K562 (cell line): ENCODE results near the gene KRT16. TPM values are rescaled to one million over a fixed set of nuclear protein-coding genes. Genes with fewer than 3 reads are reported as not detected.
A peak's percentile ranks its signal among the peaks of the same experiment; 100 is the strongest.

Experiments
- ATAC-seq: fragments of 200-7000 bp; cut with Tn5 transposase; 3 replicates; pipeline ENCODE4 v1.9.1; 2020; ENCODE audit warnings: moderate library complexity
- BruUV-seq: library from RNA; stranded (reverse); fragments of 400-500 nt; replicated peaks from 2 replicates; lab custom pipeline; 2021; lab: Mats Ljungman, UMichigan
- CTCF ChIA-PET: fragments of 300-600 bp; formaldehyde crosslinking; extraction: SDS; loops from one replicate; lab custom pipeline; 2021; ENCODE audit warnings: low intra/inter-chr PET ratio; lab: Yijun Ruan, JAX
- POLR2A ChIA-PET: fragments of 300-600, 350-650 bp; sonication (Branson Sonifier 250); formaldehyde crosslinking; extraction: SDS; loops from one replicate; lab custom pipeline; 2021; ENCODE audit warnings: antibody characterized with exemption, inconsistent platforms; lab: Yijun Ruan, JAX
- DNase-seq, 4 experiments: peaks; one replicate each; pipeline versions ENCODE4 v3.0.0 to v3.0.0-alpha.2; 2011 to 2018; ENCODE audit warnings: low spot score in 3 of 4, mixed read lengths in 3 of 4; ENCODE audit errors: extremely low read depth in 1 of 4
- FAIRE-seq: peaks from 2 replicates; lab custom pipeline; 2011; peaks lifted over from hg19 to GRCh38; lab: Jason Lieb, UNC
- H2AFZ ChIP-seq: 2 replicates; pipeline ENCODE4 v1.6.0; 2011; ENCODE audit warnings: low read depth, low read length, control low read depth, inconsistent platforms
- H3K27ac ChIP-seq: fragments of 200-600 bp; 3 replicates; pipeline ENCODE4 v1.8.0; 2011; ENCODE audit warnings: low read depth, mild to moderate bottlenecking, control low read depth, inconsistent platforms, low read length, moderate library complexity, mixed read lengths; ENCODE audit errors: extremely low read depth
- H3K27me3 ChIP-seq, 2 experiments: fragments of 300-600 bp in 1 of 2; 2 replicates in 1 of 2; 3 replicates in 1 of 2; pipeline versions ENCODE4 v1.6.0 to v1.8.0; 2011; ENCODE audit warnings: inconsistent platforms in 2 of 2, low read length in 2 of 2, mild to moderate bottlenecking in 1 of 2, mixed read lengths in 1 of 2, moderate library complexity in 1 of 2; ENCODE audit not compliant: control insufficient read depth in 2 of 2, insufficient read depth in 2 of 2
- H3K36me3 ChIP-seq: fragments of 300-600 bp; 3 replicates; pipeline ENCODE4 v1.8.0; 2011; ENCODE audit warnings: mild to moderate bottlenecking, low read length, inconsistent platforms; ENCODE audit not compliant: control insufficient read depth, insufficient read depth
- H3K4me1 ChIP-seq, 2 experiments: fragments of 200-600 bp in 1 of 2; replicated peaks in 1 of 2; 2 replicates in 1 of 2; 3 replicates in 1 of 2; pipeline versions ENCODE4 v1.5.1 to v1.8.0; 2011; ENCODE audit warnings: inconsistent platforms in 2 of 2, low read length in 2 of 2, mild to moderate bottlenecking in 1 of 2, mixed read lengths in 1 of 2, moderate library complexity in 1 of 2; ENCODE audit not compliant: control insufficient read depth in 2 of 2, insufficient read depth in 2 of 2
- H3K4me2 ChIP-seq: 2 replicates; pipeline ENCODE4 v1.6.1; 2011; ENCODE audit warnings: low read length, control low read depth, inconsistent platforms, mixed read lengths; ENCODE audit not compliant: insufficient read depth
- H3K4me3 ChIP-seq: fragments of 200-600 bp; sonication (generic), shearing (Covaris generic); 2 replicates; pipeline ENCODE4 v1.5.1; 2016; ENCODE audit warnings: control low read depth, inconsistent platforms
- H3K79me2 ChIP-seq: fragments of 200-600 bp; 3 replicates; pipeline ENCODE4 v1.8.0; 2011; ENCODE audit warnings: low read length, inconsistent platforms; ENCODE audit not compliant: control insufficient read depth, insufficient read depth
- H3K9ac ChIP-seq, 2 experiments: 2 replicates each; pipeline versions ENCODE4 v1.6.0 to v1.6.1; 2011; ENCODE audit warnings: low read depth in 2 of 2, low read length in 2 of 2, control low read depth in 1 of 2, inconsistent platforms in 1 of 2, mild to moderate bottlenecking in 1 of 2, mixed read lengths in 1 of 2; ENCODE audit not compliant: insufficient read depth in 1 of 2
- H3K9me1 ChIP-seq: one replicate; pipeline ENCODE4 v1.6.0; 2011; ENCODE audit warnings: inconsistent platforms, mild to moderate bottlenecking, low read length, moderate library complexity; ENCODE audit not compliant: control insufficient read depth, insufficient read depth
- H3K9me3 ChIP-seq: replicated peaks from 2 replicates; pipeline ENCODE4 v1.5.1; 2011; ENCODE audit warnings: low read depth, low read length, inconsistent platforms; ENCODE audit not compliant: control insufficient read depth, insufficient read depth
- H4K20me1 ChIP-seq: replicated peaks from 2 replicates; pipeline ENCODE4 v1.6.1; 2011; ENCODE audit warnings: low read length, inconsistent platforms, mixed read lengths; ENCODE audit not compliant: control insufficient read depth, insufficient read depth
- BDP1 ChIP-seq: IDR thresholded peaks from 3 replicates; pipeline ENCODE4 v1.6.1; 2011; ENCODE audit not compliant: insufficient read length, insufficient read depth
- DIDO1 ChIP-seq: fragments of 450-650 bp; IDR thresholded peaks from 2 replicates; pipeline ENCODE4 v1.6.1; 2016; ENCODE audit warnings: low read depth, missing biosample characterization, missing genetic modification characterization
- E2F1 ChIP-seq: sonication (generic); formaldehyde crosslinking; IDR thresholded peaks from 2 replicates; pipeline ENCODE4 v1.8.1; 2023; ENCODE audit warnings: mild to moderate bottlenecking, missing genetic modification reagents, moderate library complexity
- HDGF ChIP-seq: fragments of 450-650 bp; IDR thresholded peaks from 2 replicates; pipeline ENCODE4 v1.6.1; 2016
- LEF1 ChIP-seq: fragments of 450-650 bp; IDR thresholded peaks from 2 replicates; pipeline ENCODE4 v1.6.1; 2016; ENCODE audit warnings: mild to moderate bottlenecking
- MAFK ChIP-seq: IDR thresholded peaks from 2 replicates; pipeline ENCODE4 v1.6.1; 2011; ENCODE audit warnings: low read length, improper control_type of control experiment
- MCM7 ChIP-seq, 2 experiments: fragments of 450-650 bp; IDR thresholded peaks; 2 replicates each; pipeline ENCODE4 v1.6.1; 2016 to 2018
- NFIC ChIP-seq: fragments of 450-650 bp; IDR thresholded peaks from 2 replicates; pipeline ENCODE4 v1.6.1; 2017; ENCODE audit warnings: mild to moderate bottlenecking, inconsistent platforms
- POLR2AphosphoS5 ChIP-seq: IDR thresholded peaks from 2 replicates; pipeline ENCODE4 v1.6.1; 2011; ENCODE audit warnings: mild to moderate bottlenecking, low read depth, low read length, moderate library complexity; ENCODE audit not compliant: control insufficient read depth, insufficient read depth
- RBM25 ChIP-seq: fragments of 200-400 bp; formaldehyde crosslinking; IDR thresholded peaks from 2 replicates; pipeline ENCODE4 v1.6.1; 2018; ENCODE audit warnings: low read length, low read depth, moderate library complexity; ENCODE audit not compliant: severe bottlenecking
- SOX6 ChIP-seq: fragments of 450-650 bp; IDR thresholded peaks from 2 replicates; pipeline ENCODE4 v1.6.1; 2014; ENCODE audit warnings: mild to moderate bottlenecking
- SRSF7 ChIP-seq: fragments of 200-400 bp; formaldehyde crosslinking; optimal IDR thresholded peaks from 2 replicates; pipeline ENCODE3; 2017; ENCODE audit warnings: mild to moderate bottlenecking, low read depth, low read length
- THAP12 ChIP-seq: fragments of 250-450 bp; sonication (Bioruptor Pico); IDR thresholded peaks from 2 replicates; pipeline ENCODE4 v1.9.0; 2021; ENCODE audit warnings: mild to moderate bottlenecking, inconsistent platforms
- ZNF282 ChIP-seq: sonication (generic); formaldehyde crosslinking; IDR thresholded peaks from 2 replicates; pipeline ENCODE4 v1.8.1; 2023; ENCODE audit warnings: missing genetic modification reagents
- ZNF3 ChIP-seq: fragments of 250-450 bp; sonication (Bioruptor Pico); IDR thresholded peaks from 2 replicates; pipeline ENCODE4 v1.5.0; 2021; ENCODE audit warnings: mild to moderate bottlenecking, moderate library complexity
- ZNF507 ChIP-seq: conservative IDR thresholded peaks from 2 replicates; pipeline ENCODE4 v1.6.1; 2017; ENCODE audit warnings: missing genetic modification characterization, missing compliant biosample characterization
- WGBS: fragments of 100-300 bp; shearing (Covaris generic); methylation state at CpG from one replicate; pipeline ENCODE4 v1.1.6; 2016; ENCODE audit warnings: low coverage, mixed read lengths; ENCODE audit not compliant: insufficient coverage; ENCODE audit errors: missing lambda C conversion rate; 5-methylcytosine and 5-hydroxymethylcytosine counted together
- in situ Hi-C: fragments of 300-500 bp; cut with MboI; formaldehyde crosslinking; loops from 4 replicates; pipeline ENCODE4 v1.15.0; 2018; ENCODE audit warnings: inconsistent platforms, mixed read lengths
- intact Hi-C: fragments of 100-400 bp; cut with micrococcal nuclease; formaldehyde crosslinking; loops from 2 replicates; pipeline ENCODE4 v1.14.2; 2022
- polyA plus RNA-seq, 8 experiments: library from polyadenylated mRNA; depleted of rRNA in 4 of 8; stranded (reverse) in 5 of 8; unstranded in 3 of 8; fragments of >200 nt; fragmentation: Nextera tagmentation in 2 of 8; fragmentation: Illumina TruSeq in 1 of 8; extraction: Ambion mirVana in 2 of 8; extraction: Trizol in 1 of 8; gene quantifications; 2 replicates each; pipeline versions ENCODE4 v1.2.1 to v1.2.3, GENCODE V29; 2011 to 2014; ENCODE audit warnings: inconsistent platforms in 1 of 8, missing spikeins in 1 of 8
- total RNA-seq, 7 experiments: library from RNA; depleted of rRNA in 6 of 7; stranded (reverse); fragments of >200 nt in 6 of 7; fragmentation: Illumina TruSeq in 2 of 7; extraction: Trizol in 2 of 7; gene quantifications; 2 replicates each; pipeline versions ENCODE4 v1.2.1 to v1.2.3, GENCODE V29; 2011 to 2021; ENCODE audit warnings: low replicate concordance in 1 of 7

The KRT16 gene
- total and polyA plus RNA-seq, 9 of the 15 experiments (the other 6 are each of a cell fraction or from before 2014, with no cell fraction given), result 0.04 TPM; not detected in 8

GRCh38 chr17:41648411-41649195 lies 36.0 kb upstream of the KRT16 start:
- Histone ChIP-seq H3K4me3 (peak overlapping the region; percentile 23), H3K4me1 (peaks cover 20 to 31% of the 10 kb centered on the region in 2 experiments; a peak in 4 of 5 replicates), H3K4me2 (peak overlapping the region; percentile 80), H3K27ac (no peak overlapping the region; the same call in 2 of the 3 replicates), H3K36me3 (no peaks in the 10 kb centered on the region), H3K9ac (peak overlapping the region; percentile 22 to 84; a peak in 3 of 4 replicates), H3K9me3 (no peaks in the 10 kb centered on the region), H4K20me1 (no peaks in the 10 kb centered on the region), H3K9me1 (no peaks in the 10 kb centered on the region), H3K79me2 (no peaks in the 10 kb centered on the region), H3K27me3 (peaks cover 0 to 4% of the 10 kb centered on the region in 2 experiments; a peak in 1 of 5 replicates), H2AFZ (peak overlapping the region; percentile 89)
- 1% methylated on average over 28 of the region's 39 CpGs for WGBS
- ATAC-seq (peak; percentile 96), DNase-seq (peak; percentile 86 to 89 (median 86)), FAIRE-seq (peak; percentile 90)
- ChIA-PET POLR2A (interaction anchor here (0.6 to 1.0 kb wide), 6 partner anchors 9 to 828 kb away, joined by 3 to 4 read pairs (median 4); no protein-coding TSS in a partner anchor), CTCF (interaction anchor here (0.6 to 4.8 kb wide), 15 partner anchors 13 to 847 kb away, joined by 3 to 87 read pairs (median 5); no protein-coding TSS in a partner anchor)
- intact Hi-C loops (loop anchor here (1.0 to 5.0 kb wide), 3 partner anchors 14 to 741 kb away; no protein-coding TSS in a partner anchor), in situ Hi-C loops (no loop called here)
- BruUV-seq, result no TSS peak
- TF ChIP-seq HDGF, result no peak
- TF ChIP-seq MAFK, result no peak
- no peak for TF ChIP-seq ZNF3 (CRISPR knock-in tag)
- TF ChIP-seq THAP12, result no peak
- TF ChIP-seq MCM7 (IDR thresholded peaks at IDR 0.05), result no peak
- TF ChIP-seq RBM25, result no peak
- TF ChIP-seq ZNF282 (CRISPR knock-in tag), result no peak
- TF ChIP-seq LEF1, result no peak
- peak; percentile 52 for TF ChIP-seq NFIC
- no peak for TF ChIP-seq SRSF7
- no peak for TF ChIP-seq SOX6
- TF ChIP-seq POLR2AphosphoS5, result no peak
- TF ChIP-seq E2F1 (CRISPR knock-in tag), result no peak
- no peak for TF ChIP-seq BDP1
- no peak for TF ChIP-seq DIDO1
- no peak for TF ChIP-seq ZNF507 (tag)
